B cell (primary cell): ENCODE measurements around the gene GAREM1. TPM values are rescaled to one million over a fixed set of nuclear protein-coding genes. Genes with fewer than 3 reads are reported as not detected.

Experiments
- ATAC-seq: fragments of 200-7000 bp; cut with Tn5 transposase; one replicate; pipeline ENCODE4 v1.10.0; 2021; ENCODE audit warnings: low read depth, mild to moderate bottlenecking, moderate number of reproducible peaks, moderate library complexity
- CTCF ChIA-PET: fragments of 350-600 bp; sonication (Branson Sonifier 250); formaldehyde crosslinking; loops from one replicate; lab custom pipeline; 2021; ENCODE audit warnings: antibody characterized with exemption, inconsistent platforms; lab: Charles Lee
- POLR2A ChIA-PET: fragments of 350-600 bp; sonication (Branson Sonifier 250); formaldehyde crosslinking; loops from one replicate; lab custom pipeline; 2021; ENCODE audit warnings: antibody characterized with exemption; lab: Charles Lee
- DNase-seq: peaks from one replicate; pipeline ENCODE4 v3.0.0; 2013
- H2AFZ ChIP-seq: 2 replicates; pipeline ENCODE4 v1.6.1; 2012; ENCODE audit warnings: mild to moderate bottlenecking, low read depth, low read length; ENCODE audit not compliant: insufficient read depth, poor library complexity, severe bottlenecking
- H3K27ac ChIP-seq, 2 donors: 1 replicate in 1 of 2; 2 replicates in 1 of 2; pipeline ENCODE4 v1.5.1; 2012 to 2013; ENCODE audit warnings: low read length in 2 of 2, mild to moderate bottlenecking in 2 of 2, moderate library complexity in 1 of 2
- H3K27me3 ChIP-seq, 4 experiments: fragments of 200-600 bp in 1 of 4; sonication (generic) in 1 of 4; replicated peaks in 1 of 4; 1 replicate in 2 of 4; 2 replicates in 2 of 4; pipeline versions ENCODE4 v1.6.1 to v1.7.0; 2013 to 2016; ENCODE audit warnings: low read length in 3 of 4, mild to moderate bottlenecking in 2 of 4, mixed read lengths in 1 of 4, moderate library complexity in 1 of 4; ENCODE audit not compliant: insufficient read depth in 4 of 4, control insufficient read depth in 3 of 4; ENCODE audit errors: control extremely low read depth in 1 of 4
- H3K36me3 ChIP-seq, 2 experiments: replicated peaks in 1 of 2; 1 replicate in 1 of 2; 2 replicates in 1 of 2; pipeline versions ENCODE4 v1.6.1 to v1.7.1; 2013; ENCODE audit warnings: low read length in 1 of 2; ENCODE audit not compliant: insufficient read depth in 2 of 2, control insufficient read depth in 1 of 2; ENCODE audit errors: control extremely low read depth in 1 of 2, extremely low read depth in 1 of 2
- H3K4me1 ChIP-seq, 2 donors: fragments of 200-600 bp in 1 of 2; sonication (generic) in 1 of 2; 1 replicate in 1 of 2; 2 replicates in 1 of 2; pipeline versions ENCODE4 v1.5.1 to v1.6.1; 2013 to 2017; ENCODE audit warnings: low read length in 2 of 2; ENCODE audit not compliant: control insufficient read depth in 2 of 2, insufficient read depth in 2 of 2
- H3K4me2 ChIP-seq: replicated peaks from 2 replicates; pipeline ENCODE3; 2012; ENCODE audit warnings: mild to moderate bottlenecking, low read depth, low read length; ENCODE audit not compliant: poor library complexity, severe bottlenecking
- H3K4me3 ChIP-seq, 5 experiments: fragments of 200-600 bp in 1 of 5; sonication (generic) in 1 of 5; 1 replicate in 3 of 5; 2 replicates in 2 of 5; pipeline versions ENCODE4 v1.5.1 to v1.7.0; 2011 to 2016; ENCODE audit warnings: low read length in 4 of 5, mild to moderate bottlenecking in 4 of 5, low read depth in 2 of 5, control low read depth in 1 of 5, moderate library complexity in 1 of 5; ENCODE audit not compliant: insufficient read depth in 1 of 5; ENCODE audit errors: control extremely low read depth in 1 of 5, extremely low read depth in 1 of 5
- H3K79me2 ChIP-seq: fragments of 200-600 bp; sonication (generic); one replicate; pipeline ENCODE4 v1.6.0; 2016; ENCODE audit warnings: low read length; ENCODE audit not compliant: control insufficient read depth, insufficient read depth
- H3K9ac ChIP-seq: fragments of 200-600 bp; sonication (generic); 2 replicates; pipeline ENCODE4 v1.6.1; 2017; ENCODE audit warnings: mild to moderate bottlenecking, low read length, moderate library complexity
- H3K9me3 ChIP-seq, 3 donors: one replicate each; pipeline versions ENCODE4 v1.6.1 to v1.7.1; 2013; ENCODE audit warnings: low read length in 2 of 3; ENCODE audit not compliant: control insufficient read depth in 2 of 3, insufficient read depth in 1 of 3; ENCODE audit errors: control extremely low read depth in 1 of 3
- H4K20me1 ChIP-seq: 2 replicates; pipeline ENCODE4 v1.6.0; 2012; ENCODE audit warnings: mild to moderate bottlenecking, low read length; ENCODE audit not compliant: insufficient read depth, control insufficient read depth, poor library complexity, severe bottlenecking
- H3K27ac Mint-ChIP-seq: one replicate; pipeline ENCODE4 v1.8.0; 2021; ENCODE audit warnings: mixed read lengths
- H3K27me3 Mint-ChIP-seq: one replicate; pipeline ENCODE4 v1.8.0; 2021; ENCODE audit warnings: mixed read lengths
- H3K4me1 Mint-ChIP-seq: one replicate; pipeline ENCODE4 v1.8.0; 2021; ENCODE audit warnings: mixed read lengths
- H3K4me3 Mint-ChIP-seq: one replicate; pipeline ENCODE4 v1.8.0; 2021; ENCODE audit warnings: mixed read lengths
- H3K9me3 Mint-ChIP-seq: one replicate; pipeline ENCODE4 v1.8.0; 2022; ENCODE audit warnings: mixed read lengths; ENCODE audit not compliant: insufficient read depth
- CTCF ChIP-seq: fragments of 200-600 bp; IDR thresholded peaks from one replicate; pipeline ENCODE4 v1.8.0; 2022; ENCODE audit warnings: antibody characterized with exemption, mild to moderate bottlenecking
- EZH2 ChIP-seq: IDR thresholded peaks from 2 replicates; pipeline ENCODE4 v1.6.1; 2012; ENCODE audit warnings: borderline replicate concordance, low read depth, mild to moderate bottlenecking, moderate library complexity, low read length; ENCODE audit not compliant: insufficient read depth, poor library complexity, severe bottlenecking
- WGBS: methylation state at CpG from one replicate; pipeline ENCODE4 v1.1.5; 2013; ENCODE audit warnings: missing lambda C conversion rate; ENCODE audit not compliant: insufficient coverage; 5-methylcytosine and 5-hydroxymethylcytosine counted together
- intact Hi-C: fragments of 100-400 bp; cut with micrococcal nuclease; formaldehyde crosslinking; loops from one replicate; pipeline ENCODE4 v1.10.0; 2022
- polyA plus RNA-seq: library from polyadenylated mRNA; depleted of rRNA; stranded (reverse); fragments of >200 nt; gene quantifications from 2 replicates; pipeline ENCODE4 v1.2.3, GENCODE V29; 2012
- total RNA-seq, 2 donors: library from RNA; stranded (reverse); fragments of 120-200 nt in 1 of 2; gene quantifications; 1 replicate in 1 of 2; 2 replicates in 1 of 2; pipeline versions ENCODE4 v1.2.3 to v1.2.4, GENCODE V29; 2013 to 2022

The GAREM1 gene
- total and polyA plus RNA-seq, 2 donors (not counting 1 experiment from before 2014, with no cell fraction given), result not detected

- ChIA-PET POLR2A (no interaction called here), CTCF (no interaction called here)
- DNase-seq (no peak), ATAC-seq (no peak)
- H3K4me2 ChIP-seq, result no peak overlapping the region
- no peak overlapping the region for H3K9ac ChIP-seq
- no peak overlapping the region for H3K4me3 ChIP-seq
- Mint-ChIP-seq H3K27me3 (peaks cover 7% of the 10 kb centered on the region), H3K9me3 (no peaks in the 10 kb centered on the region), H3K4me1 (no peaks in the 10 kb centered on the region), H3K27ac (no peak overlapping the region), H3K4me3 (no peak overlapping the region)
- peaks cover 0 to 1% (median 0%) of the 10 kb centered on the region in 3 donors for H3K9me3 ChIP-seq
- H3K79me2 ChIP-seq, result no peaks in the 10 kb centered on the region
- H3K36me3 ChIP-seq, result no peaks in the 10 kb centered on the region
- 85% methylated on average over 1 of the region's 2 CpGs for WGBS
- no peak for TF ChIP-seq EZH2
- TF ChIP-seq CTCF, result no peak
- no peak overlapping the region for H3K27ac ChIP-seq
- H3K4me1 ChIP-seq, result no peaks in the 10 kb centered on the region
- no peak overlapping the region for H2AFZ ChIP-seq
- intact Hi-C loops, result no loop called here
- no peaks in the 10 kb centered on the region for H4K20me1 ChIP-seq
- no peaks in the 10 kb centered on the region for H3K27me3 ChIP-seq
Measured at GRCh38 chr18:32371384-32371783, 99.3 kb downstream of the GAREM1 start.

GRCh38 chr18:32368991-32369390, 101.7 kb downstream of the GAREM1 start:
- intact Hi-C loops, result no loop called here

More at GRCh38 chr18:32368991-32369390, 101.7 kb downstream of the GAREM1 start:
- Histone ChIP-seq H3K27ac (no peak overlapping the region), H3K9ac (no peak overlapping the region), H3K4me3 (no peak overlapping the region), H3K27me3 (no peaks in the 10 kb centered on the region), H4K20me1 (no peaks in the 10 kb centered on the region), H3K79me2 (no peaks in the 10 kb centered on the region), H3K4me2 (no peak overlapping the region), H3K36me3 (no peaks in the 10 kb centered on the region), H3K4me1 (no peaks in the 10 kb centered on the region), H3K9me3 (peaks cover 0 to 1% (median 0%) of the 10 kb centered on the region in 3 donors), H2AFZ (no peak overlapping the region)
- no peak for TF ChIP-seq CTCF
- TF ChIP-seq EZH2, result no peak
- DNase-seq (no peak), ATAC-seq (no peak)
- CTCF ChIA-PET, result no interaction called here
- Mint-ChIP-seq H3K27ac (no peak overlapping the region), H3K27me3 (peaks cover 7% of the 10 kb centered on the region), H3K4me3 (no peak overlapping the region), H3K4me1 (no peaks in the 10 kb centered on the region), H3K9me3 (no peaks in the 10 kb centered on the region)
- no CpG with 5 or more reads among the region's 4 CpGs for whole genome bisulfite sequencing
- POLR2A ChIA-PET, result no interaction called here
